ENCODE measurements around the gene PEX3. TPM values are rescaled to one million over a fixed set of nuclear protein-coding genes. Genes with fewer than 3 reads are reported as not detected.

PEX3 gene
- total RNA-seq, 2 donors from 2014 or later: 2.0 to 4.4 TPM

DNA sequence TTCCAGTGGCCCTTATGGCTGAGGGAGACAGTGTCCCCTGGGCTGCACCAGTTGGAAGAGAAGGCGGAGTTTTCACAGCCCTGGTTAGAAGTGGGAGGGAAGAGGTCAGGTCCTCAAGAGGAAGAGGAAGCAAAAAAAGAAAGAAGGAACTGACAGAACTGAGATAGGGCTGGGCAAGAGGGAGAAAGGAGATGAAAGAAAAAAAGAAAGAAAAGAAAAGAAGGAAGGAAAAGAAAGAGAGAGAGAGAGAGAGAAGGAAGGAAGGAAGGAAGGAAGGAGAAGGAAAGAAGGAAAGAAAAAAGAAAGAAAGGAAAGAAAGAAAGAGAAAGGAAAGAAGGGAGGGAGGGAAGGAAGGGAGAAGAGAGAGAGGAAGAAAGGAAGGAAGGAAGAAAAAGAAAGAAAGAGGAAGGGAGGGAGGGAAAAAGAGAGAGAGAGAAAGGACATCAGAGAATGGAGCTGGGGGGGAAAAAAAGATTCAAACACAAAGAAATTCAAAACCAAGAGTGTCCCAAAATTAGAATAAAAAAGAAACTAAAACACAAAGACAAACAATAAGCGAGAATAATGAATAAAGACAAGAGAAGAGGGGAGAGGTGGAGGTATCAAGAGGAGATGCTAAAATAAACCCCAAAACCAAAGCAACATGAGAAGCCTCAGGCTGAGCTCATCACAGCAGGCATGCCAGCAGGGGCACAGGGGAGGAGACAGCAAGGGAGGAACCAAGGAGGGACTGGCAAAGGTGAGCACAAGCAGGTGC, 66.3 kb downstream of the PEX3 start:
- WGBS, 2 donors: 81 to 84% methylated on average over 2 of the region's 2 CpGs
- Histone ChIP-seq H3K9me3 (no peaks in the 10 kb centered on the region), H3K36me3 (replicated peaks in 1 of 2; ENCODE audit: insufficient read depth in 1 of 2, low read depth in 2 of 2) (no peaks in the 10 kb centered on the region), H3K4me1 (peaks cover 16% of the 10 kb centered on the region), H3K27ac (no peak overlapping the region), H3K4me3 (no peak overlapping the region), H3K27me3 (no peaks in the 10 kb centered on the region)
- no peak for DNase-seq
- TF ChIP-seq POLR2A (IDR thresholded peaks at IDR 0.05): no peak
- TF ChIP-seq, protein P1, sequence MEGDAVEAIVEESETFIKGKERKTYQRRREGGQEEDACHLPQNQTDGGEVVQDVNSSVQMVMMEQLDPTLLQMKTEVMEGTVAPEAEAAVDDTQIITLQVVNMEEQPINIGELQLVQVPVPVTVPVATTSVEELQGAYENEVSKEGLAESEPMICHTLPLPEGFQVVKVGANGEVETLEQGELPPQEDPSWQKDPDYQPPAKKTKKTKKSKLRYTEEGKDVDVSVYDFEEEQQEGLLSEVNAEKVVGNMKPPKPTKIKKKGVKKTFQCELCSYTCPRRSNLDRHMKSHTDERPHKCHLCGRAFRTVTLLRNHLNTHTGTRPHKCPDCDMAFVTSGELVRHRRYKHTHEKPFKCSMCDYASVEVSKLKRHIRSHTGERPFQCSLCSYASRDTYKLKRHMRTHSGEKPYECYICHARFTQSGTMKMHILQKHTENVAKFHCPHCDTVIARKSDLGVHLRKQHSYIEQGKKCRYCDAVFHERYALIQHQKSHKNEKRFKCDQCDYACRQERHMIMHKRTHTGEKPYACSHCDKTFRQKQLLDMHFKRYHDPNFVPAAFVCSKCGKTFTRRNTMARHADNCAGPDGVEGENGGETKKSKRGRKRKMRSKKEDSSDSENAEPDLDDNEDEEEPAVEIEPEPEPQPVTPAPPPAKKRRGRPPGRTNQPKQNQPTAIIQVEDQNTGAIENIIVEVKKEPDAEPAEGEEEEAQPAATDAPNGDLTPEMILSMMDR (IDR thresholded peaks at IDR 0.05): no peak
- no peak for ATAC-seq
- intact Hi-C loops (cut with DNase I): no loop called here

DNA sequence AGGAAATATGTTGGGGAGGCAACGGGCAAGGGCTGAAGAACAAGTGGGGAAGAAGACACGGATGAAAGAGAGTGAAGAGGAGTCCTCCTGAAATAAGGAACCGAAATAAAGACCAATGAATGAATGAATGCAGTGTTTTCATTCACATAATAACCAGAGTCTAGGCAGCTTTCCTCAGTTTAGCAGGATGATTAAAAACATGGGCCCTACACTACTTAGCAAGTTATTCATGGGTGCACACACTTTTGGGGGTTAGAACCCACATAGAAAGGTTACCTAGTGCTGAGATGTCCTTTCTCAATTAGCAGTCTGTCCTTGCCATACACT, 66.8 kb downstream of the PEX3 start:
- Histone ChIP-seq H3K9me3 (no peaks in the 10 kb centered on the region), H3K27me3 (no peaks in the 10 kb centered on the region), H3K4me3 (no peak overlapping the region), H3K36me3 (replicated peaks in 1 of 2; ENCODE audit: insufficient read depth in 1 of 2, low read depth in 2 of 2) (no peaks in the 10 kb centered on the region), H3K27ac (no peak overlapping the region), H3K4me1 (peaks cover 13% of the 10 kb centered on the region)
- 69 to 83% methylated on average over 3 of the region's 3 CpGs for WGBS, 2 donors
- intact Hi-C loops (cut with DNase I): no loop called here
- DNase-seq (no peak), ATAC-seq (no peak)
- TF ChIP-seq, protein P1 (IDR thresholded peaks at IDR 0.05): no peak
- no peak for TF ChIP-seq POLR2A (IDR thresholded peaks at IDR 0.05)

DNA sequence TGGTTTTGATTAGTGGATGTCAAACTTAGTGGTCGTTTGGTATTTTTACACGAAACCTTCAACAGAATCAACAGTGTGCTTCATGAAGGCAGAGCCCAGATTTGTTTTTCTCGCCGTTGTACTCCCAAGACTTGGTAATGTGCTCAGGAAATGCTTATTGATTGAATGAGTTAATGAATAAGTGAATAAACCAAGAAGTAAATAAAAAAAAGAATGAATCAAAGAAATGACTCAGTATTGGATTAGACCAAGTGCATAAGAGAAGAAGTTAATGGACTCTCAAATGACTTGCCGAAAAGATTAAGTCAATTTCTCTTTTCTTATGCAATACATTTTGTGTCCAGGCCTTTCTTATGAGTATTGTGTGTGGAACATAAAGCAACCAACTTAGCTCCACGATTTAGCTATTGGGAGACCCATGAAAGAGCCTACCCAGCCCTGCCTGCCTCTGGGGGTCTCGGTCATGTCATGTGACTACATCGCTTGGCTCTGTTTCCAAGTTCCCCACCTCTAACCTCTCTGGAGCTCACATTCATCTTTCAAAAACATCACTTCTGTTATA, 71.5 kb downstream of the PEX3 start:
- Histone ChIP-seq H3K36me3 (replicated peaks in 1 of 2; ENCODE audit: insufficient read depth in 1 of 2, low read depth in 2 of 2) (no peaks in the 10 kb centered on the region), H3K4me3 (no peak overlapping the region), H3K9me3 (no peaks in the 10 kb centered on the region), H3K4me1 (no peaks in the 10 kb centered on the region), H3K27me3 (no peaks in the 10 kb centered on the region), H3K27ac (no peak overlapping the region)
- TF ChIP-seq POLR2A (IDR thresholded peaks at IDR 0.05): no peak
- TF ChIP-seq, protein P1 (IDR thresholded peaks at IDR 0.05): no peak
- DNase-seq (no peak), ATAC-seq (no peak)
- intact Hi-C loops (cut with DNase I): no loop called here
- WGBS, 2 donors: 62 to 64% methylated on average over 8 of the region's 8 CpGs

DNA sequence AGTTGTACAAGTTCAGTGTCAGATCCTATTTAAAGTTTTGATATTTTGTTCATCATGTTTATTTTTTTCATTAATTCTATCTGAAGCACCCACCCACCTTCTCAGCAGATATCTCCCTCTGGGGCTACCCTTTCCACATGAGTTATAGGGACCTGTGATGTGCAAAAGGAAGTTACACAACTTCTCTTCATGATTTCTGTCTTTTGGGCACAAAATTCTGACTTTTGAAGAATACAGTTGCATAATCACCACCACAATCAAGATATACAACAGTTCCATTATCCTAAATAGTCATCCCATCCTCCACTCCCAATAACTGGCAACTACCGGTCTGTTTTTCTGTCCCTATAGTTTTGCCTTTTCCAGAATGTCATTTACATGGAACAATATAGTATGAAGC, 74.8 kb downstream of the PEX3 start:
- Histone ChIP-seq H3K36me3 (replicated peaks in 1 of 2; ENCODE audit: insufficient read depth in 1 of 2, low read depth in 2 of 2) (no peaks in the 10 kb centered on the region), H3K27ac (no peak overlapping the region), H3K9me3 (no peaks in the 10 kb centered on the region), H3K4me3 (no peak overlapping the region), H3K27me3 (no peaks in the 10 kb centered on the region), H3K4me1 (no peaks in the 10 kb centered on the region)
- no peak for DNase-seq
- TF ChIP-seq, protein P1 (IDR thresholded peaks at IDR 0.05): no peak
- no peak for TF ChIP-seq POLR2A (IDR thresholded peaks at IDR 0.05)
- 77 to 88% methylated on average over 1 of the region's 1 CpG for WGBS, 2 donors
- ATAC-seq: no peak
- intact Hi-C loops (cut with DNase I): no loop called here

DNA sequence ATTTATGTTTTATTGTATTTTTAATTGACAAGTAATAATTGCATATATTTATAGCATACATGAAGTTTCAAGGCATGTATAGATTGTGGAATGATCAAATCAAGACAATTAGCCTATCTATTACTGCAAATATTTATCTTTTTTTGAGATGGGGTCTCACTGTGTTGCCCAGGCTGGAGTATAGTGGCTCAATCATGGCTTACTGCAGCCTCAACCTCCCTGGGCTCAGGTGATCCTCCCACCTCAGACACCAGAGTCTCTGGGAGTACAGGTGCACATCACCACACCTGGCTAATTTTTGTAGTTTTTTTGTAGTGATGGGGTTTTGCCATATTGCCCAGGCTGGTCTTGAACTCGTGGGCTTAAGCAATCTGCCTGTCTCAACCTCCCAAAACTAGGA, 77.1 kb downstream of the PEX3 start:
- intact Hi-C loops (cut with DNase I): no loop called here
- Histone ChIP-seq H3K27ac (no peak overlapping the region), H3K4me3 (no peak overlapping the region), H3K36me3 (replicated peaks in 1 of 2; ENCODE audit: insufficient read depth in 1 of 2, low read depth in 2 of 2) (no peaks in the 10 kb centered on the region), H3K27me3 (no peaks in the 10 kb centered on the region), H3K4me1 (no peaks in the 10 kb centered on the region), H3K9me3 (no peaks in the 10 kb centered on the region)
- 47 to 67% methylated on average over 1 of the region's 1 CpG for WGBS, 2 donors
- TF ChIP-seq, protein P1 (IDR thresholded peaks at IDR 0.05): no peak
- no peak for TF ChIP-seq POLR2A (IDR thresholded peaks at IDR 0.05)
- ATAC-seq (no peak), DNase-seq (no peak)
